GM18502 (cell line): ENCODE measurements around the gene RNPS1.
"Not testable (repeated sequence)": the region's sequence is repeated elsewhere in the genome, so short reads cannot be mapped to it uniquely, and the experiment has no call there.

ENCODE experiments used
- ATAC-seq: cut with Tn5 transposase; IDR thresholded peaks from one replicate; pipeline ENCODE4 v1.9.1; 2021; ENCODE audit warnings: mild to moderate bottlenecking; ENCODE audit not compliant: unreplicated experiment, poor library complexity

RNPS1 gene

GRCh38 chr16:2260250-2260649, 7.7 kb downstream of the RNPS1 start:
- ATAC-seq, result no peak

- ATAC-seq, result not testable (repeated sequence)
Measured at GRCh38 chr16:2258530-2258929, 9.4 kb downstream of the RNPS1 start.

- ATAC-seq, result no peak
Measured at GRCh38 chr16:2257726-2258125, 10.2 kb downstream of the RNPS1 start.

- ATAC-seq, result no peak
Measured at GRCh38 chr16:2256531-2257140, 11.3 kb downstream of the RNPS1 start.

- ATAC-seq, result no peak
Measured at GRCh38 chr16:2253293-2253692, 14.6 kb downstream of the RNPS1 start.

GRCh38 chr16:2252806-2253148, 15.1 kb downstream of the RNPS1 start:
- ATAC-seq, result no peak

GRCh38 chr16:2251296-2252111, 16.4 kb downstream of the RNPS1 start, which contains the start of gene ECI1:
Gene ECI1 (minus strand): TSS chr16:2251587. CDS start chr16:2251566, 21 bp downstream.
- peak; percentile 89 for ATAC-seq

GRCh38 chr16:2250652-2251295, 17.2 kb downstream of the RNPS1 start:
- ATAC-seq, result no peak

GRCh38 chr16:2246301-2246885, 21.5 kb downstream of the RNPS1 start:
- ATAC-seq, result no peak

GRCh38 chr16:2244926-2245795, 22.8 kb downstream of the RNPS1 start:
- no peak for ATAC-seq

GRCh38 chr16:2244301-2244700, 23.6 kb downstream of the RNPS1 start:
- no peak for ATAC-seq

- no peak for ATAC-seq
Measured at GRCh38 chr16:2243781-2244180, 24.1 kb downstream of the RNPS1 start.

GRCh38 chr16:2243031-2243528, 24.8 kb downstream of the RNPS1 start:
- no peak for ATAC-seq

- no peak for ATAC-seq
Measured at GRCh38 chr16:2242598-2242997, 25.3 kb downstream of the RNPS1 start.

- not testable (repeated sequence) for ATAC-seq
Measured at GRCh38 chr16:2240331-2240730, 27.6 kb downstream of the RNPS1 start.

GRCh38 chr16:2238838-2239675, 28.9 kb downstream of the RNPS1 start:
- no peak for ATAC-seq

- ATAC-seq, result no peak
Measured at GRCh38 chr16:2238150-2238837, 29.6 kb downstream of the RNPS1 start.

- no peak for ATAC-seq
Measured at GRCh38 chr16:2237493-2238149, 30.3 kb downstream of the RNPS1 start.
